GM12872 (cell line): Measurements from ENCODE around the gene MRPL52.

Source experiments
- TF ChIP-seq, protein P1 (sequence below): IDR thresholded peaks from 3 replicates; pipeline ENCODE4 v1.5.1; 2011; ENCODE audit warnings: low read depth, mild to moderate bottlenecking, low read length, moderate library complexity; ENCODE audit not compliant: insufficient read depth

MRPL52 gene

DNA sequence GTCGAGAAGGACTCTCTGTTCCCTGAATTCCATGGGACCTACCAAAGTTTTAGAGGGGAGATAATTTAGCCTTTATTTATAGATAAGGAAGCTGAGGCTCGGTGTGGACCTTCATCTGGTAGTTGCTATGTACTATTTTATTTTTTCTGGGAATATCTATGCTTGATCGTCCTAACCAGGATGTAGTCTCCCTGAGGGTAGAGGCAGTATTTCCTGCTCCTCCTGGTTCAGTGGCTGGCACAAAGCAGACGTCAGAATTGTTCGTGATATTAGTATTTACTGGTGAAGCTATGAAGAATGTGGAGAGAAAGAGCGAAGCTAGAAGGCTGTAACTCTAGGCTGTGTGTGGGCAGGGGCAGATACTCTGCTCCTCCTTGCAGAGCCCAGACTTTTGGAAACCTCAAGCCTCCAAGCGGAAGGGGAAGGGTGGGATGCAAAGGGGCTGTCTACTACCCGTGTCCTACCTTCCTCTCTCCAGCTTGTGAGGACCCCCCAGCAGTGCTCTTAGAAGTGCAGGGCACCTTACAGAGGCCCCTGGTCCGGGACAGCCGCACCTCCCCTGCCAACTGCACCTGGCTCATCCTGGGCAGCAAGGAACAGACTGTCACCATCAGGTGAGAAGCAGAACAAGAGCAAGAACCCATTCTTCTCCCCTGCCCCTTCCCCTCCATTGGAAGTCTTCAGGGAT, 43.3 kb downstream of the MRPL52 start:
- TF ChIP-seq, protein P1, sequence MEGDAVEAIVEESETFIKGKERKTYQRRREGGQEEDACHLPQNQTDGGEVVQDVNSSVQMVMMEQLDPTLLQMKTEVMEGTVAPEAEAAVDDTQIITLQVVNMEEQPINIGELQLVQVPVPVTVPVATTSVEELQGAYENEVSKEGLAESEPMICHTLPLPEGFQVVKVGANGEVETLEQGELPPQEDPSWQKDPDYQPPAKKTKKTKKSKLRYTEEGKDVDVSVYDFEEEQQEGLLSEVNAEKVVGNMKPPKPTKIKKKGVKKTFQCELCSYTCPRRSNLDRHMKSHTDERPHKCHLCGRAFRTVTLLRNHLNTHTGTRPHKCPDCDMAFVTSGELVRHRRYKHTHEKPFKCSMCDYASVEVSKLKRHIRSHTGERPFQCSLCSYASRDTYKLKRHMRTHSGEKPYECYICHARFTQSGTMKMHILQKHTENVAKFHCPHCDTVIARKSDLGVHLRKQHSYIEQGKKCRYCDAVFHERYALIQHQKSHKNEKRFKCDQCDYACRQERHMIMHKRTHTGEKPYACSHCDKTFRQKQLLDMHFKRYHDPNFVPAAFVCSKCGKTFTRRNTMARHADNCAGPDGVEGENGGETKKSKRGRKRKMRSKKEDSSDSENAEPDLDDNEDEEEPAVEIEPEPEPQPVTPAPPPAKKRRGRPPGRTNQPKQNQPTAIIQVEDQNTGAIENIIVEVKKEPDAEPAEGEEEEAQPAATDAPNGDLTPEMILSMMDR: no peak

DNA sequence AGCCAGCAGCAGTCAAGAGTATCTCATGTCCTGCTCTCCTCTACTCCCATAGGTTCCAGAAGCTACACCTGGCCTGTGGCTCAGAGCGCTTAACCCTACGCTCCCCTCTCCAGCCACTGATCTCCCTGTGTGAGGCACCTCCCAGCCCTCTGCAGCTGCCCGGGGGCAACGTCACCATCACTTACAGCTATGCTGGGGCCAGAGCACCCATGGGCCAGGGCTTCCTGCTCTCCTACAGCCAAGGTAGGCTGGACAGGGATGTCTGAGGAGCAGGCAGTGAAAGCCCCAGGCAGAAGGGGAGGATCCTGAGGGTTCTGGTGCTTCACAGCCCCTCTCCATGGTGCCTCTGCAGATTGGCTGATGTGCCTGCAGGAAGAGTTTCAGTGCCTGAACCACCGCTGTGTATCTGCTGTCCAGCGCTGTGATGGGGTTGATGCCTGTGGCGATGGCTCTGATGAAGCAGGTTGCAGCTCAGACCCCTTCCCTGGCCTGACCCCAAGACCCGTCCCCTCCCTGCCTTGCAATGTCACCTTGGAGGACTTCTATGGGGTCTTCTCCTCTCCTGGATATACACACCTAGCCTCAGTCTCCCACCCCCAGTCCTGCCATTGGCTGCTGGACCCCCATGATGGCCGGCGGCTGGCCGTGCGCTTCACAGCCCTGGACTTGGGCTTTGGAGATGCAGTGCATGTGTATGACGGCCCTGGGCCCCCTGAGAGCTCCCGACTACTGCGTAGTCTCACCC, 45.5 kb downstream of the MRPL52 start:
- TF ChIP-seq, protein P1: no peak

DNA sequence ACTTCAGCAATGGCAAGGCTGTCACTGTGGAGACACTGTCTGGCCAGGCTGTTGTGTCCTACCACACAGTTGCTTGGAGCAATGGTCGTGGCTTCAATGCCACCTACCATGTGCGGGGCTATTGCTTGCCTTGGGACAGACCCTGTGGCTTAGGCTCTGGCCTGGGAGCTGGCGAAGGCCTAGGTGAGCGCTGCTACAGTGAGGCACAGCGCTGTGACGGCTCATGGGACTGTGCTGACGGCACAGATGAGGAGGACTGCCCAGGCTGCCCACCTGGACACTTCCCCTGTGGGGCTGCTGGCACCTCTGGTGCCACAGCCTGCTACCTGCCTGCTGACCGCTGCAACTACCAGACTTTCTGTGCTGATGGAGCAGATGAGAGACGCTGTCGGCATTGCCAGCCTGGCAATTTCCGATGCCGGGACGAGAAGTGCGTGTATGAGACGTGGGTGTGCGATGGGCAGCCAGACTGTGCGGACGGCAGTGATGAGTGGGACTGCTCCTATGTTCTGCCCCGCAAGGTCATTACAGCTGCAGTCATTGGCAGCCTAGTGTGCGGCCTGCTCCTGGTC, 46.1 kb downstream of the MRPL52 start:
- TF ChIP-seq, protein P1: no peak

DNA sequence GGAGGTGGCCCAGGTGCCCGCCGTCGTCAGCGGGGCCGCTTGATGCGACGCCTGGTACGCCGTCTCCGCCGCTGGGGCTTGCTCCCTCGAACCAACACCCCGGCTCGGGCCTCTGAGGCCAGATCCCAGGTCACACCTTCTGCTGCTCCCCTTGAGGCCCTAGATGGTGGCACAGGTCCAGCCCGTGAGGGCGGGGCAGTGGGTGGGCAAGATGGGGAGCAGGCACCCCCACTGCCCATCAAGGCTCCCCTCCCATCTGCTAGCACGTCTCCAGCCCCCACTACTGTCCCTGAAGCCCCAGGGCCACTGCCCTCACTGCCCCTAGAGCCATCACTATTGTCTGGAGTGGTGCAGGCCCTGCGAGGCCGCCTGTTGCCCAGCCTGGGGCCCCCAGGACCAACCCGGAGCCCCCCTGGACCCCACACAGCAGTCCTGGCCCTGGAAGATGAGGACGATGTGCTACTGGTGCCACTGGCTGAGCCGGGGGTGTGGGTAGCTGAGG, 47.4 kb downstream of the MRPL52 start:
- TF ChIP-seq, protein P1: no peak

DNA sequence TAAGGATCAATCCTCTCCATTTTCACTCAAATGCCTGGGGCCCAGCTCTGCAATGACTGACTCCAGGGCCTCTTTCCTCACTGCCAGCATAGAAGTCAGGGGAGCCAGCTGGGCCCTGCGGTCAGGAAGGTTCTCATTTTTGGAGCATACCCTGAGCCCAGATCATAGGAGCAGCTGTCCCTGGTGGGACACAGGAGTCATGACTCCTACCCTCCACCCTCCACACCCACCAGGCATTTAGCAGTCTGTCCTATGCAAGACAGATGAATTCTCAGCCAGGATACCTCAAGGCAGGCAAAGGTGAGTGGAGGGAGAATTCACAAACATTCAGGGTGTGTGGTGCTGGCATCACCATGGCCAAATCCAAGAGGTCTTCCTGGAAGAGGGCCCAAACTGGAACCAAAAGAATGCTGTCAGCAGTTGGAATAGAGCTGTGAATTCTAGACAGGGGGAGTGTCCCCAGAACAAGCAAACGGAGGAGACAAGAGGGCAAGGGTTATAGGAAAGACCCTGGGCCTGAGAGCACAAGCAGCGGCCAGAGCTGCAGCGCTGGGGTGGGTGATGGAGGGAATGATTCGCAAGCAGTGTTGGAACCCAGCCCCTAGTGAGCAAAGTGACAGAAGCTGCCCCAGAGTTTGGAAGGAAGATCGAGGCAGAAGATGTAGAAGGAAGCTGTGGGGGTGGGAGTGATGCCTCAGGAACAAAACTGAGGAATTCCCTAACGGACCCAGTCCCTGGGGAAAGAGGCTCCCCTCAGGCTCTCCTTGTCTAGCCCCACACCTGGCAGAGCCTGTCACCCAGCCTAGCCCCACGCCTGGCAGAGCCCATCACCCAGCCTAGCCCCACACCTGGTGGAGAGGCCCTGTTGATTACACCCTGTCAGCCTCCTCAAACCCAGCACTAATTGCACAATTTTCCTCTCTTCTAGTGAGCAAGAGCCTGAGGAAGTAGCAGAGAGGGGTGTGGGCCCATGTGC, 48.9 kb downstream of the MRPL52 start:
- TF ChIP-seq, protein P1: no peak

DNA sequence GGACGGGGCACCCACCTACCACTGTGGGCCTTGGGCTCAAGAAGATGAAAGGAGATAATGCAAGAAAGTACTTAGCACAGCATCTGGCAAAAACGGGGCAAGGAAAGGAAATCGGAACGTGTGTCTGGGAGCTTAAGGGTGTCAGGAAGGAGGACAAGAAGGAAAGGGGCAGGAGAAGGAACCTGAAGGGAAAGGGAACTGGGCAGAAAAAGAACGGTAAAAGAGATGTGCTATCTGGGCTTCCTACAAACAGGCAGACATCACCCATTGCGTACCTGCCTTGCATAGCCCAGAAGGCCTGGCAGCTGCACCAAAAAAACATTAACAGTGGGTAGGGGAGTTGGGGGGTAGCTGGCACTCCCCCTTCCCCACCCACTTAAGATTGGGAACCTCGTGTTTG, 52.4 kb downstream of the MRPL52 start:
- TF ChIP-seq, protein P1: no peak
